ENCODE results near the gene LAG3. TPM values are rescaled to one million over a fixed set of nuclear protein-coding genes. Genes with fewer than 3 reads are reported as not detected.
A peak's percentile ranks its signal among the peaks of the same experiment; 100 is the strongest.

LAG3 gene
- total RNA-seq, 1 experiment from 2014 or later: 3.3 TPM

- TF ChIP-seq, protein P1, sequence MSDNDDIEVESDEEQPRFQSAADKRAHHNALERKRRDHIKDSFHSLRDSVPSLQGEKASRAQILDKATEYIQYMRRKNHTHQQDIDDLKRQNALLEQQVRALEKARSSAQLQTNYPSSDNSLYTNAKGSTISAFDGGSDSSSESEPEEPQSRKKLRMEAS (IDR thresholded peaks at IDR 0.05): no peak
Observed at GRCh38 chr12:6765048-6765633, 7.2 kb upstream of the LAG3 start (continued).

DNA sequence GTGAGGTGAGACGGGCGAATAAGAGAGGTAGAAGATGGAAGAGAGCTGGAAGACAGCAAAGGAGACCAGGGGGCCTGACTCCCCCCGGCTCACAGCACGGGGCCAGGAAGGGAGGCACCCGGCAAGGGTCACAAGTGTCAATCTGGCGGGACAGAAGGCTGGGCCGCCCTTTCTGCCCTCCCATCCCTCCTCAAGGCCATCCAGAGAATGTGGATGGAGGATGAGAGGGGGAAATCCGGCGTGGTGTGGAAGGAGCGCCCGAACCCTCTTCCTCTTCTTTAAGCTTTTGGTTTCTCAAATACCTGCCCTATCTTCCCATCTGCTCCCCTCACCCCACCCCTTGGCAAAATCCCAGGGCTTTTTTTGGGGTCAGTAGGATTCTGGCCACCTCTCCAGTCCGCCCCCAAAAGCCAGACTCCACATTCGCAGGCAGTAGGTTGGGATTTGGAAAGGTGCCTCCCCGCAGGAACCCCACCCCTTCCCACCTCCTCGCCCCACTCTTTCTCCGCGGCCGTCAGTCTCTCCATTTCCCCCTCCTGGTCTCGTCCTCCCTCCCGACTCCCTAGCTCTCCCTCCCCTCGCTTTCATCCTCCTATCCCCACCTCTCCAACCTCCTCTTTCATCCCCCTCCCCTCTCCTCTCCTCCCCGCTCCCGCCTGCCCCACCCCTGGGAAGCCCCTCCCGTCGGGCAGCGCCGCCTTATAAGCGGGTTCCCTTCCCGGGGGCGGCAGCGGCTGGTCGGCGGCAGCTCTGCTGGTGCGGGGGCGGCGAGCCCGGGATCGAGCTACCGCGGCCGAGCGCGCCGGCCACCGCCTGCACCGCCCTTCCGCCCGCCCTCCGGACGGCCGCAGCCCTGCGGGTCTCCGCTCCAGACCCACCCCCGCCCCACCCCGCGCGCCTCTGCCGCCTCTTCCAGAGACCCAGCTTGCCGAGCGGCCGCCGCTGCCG, 6.4 kb upstream of the LAG3 start, which contains the start of gene PTMS:
Gene PTMS, plus strand, starts transcription at position 730 of the 948 bp plus-strand sequence. CDS start 343 bp downstream, outside the sequence.
- RAD21 ChIA-PET (ENCODE audit: low non-redundant PET in 1 of 2, low total read pairs in 2 of 2, uncharacterized antibody in 2 of 2, unreplicated experiment in 2 of 2): interaction anchor here (0.7 to 2.3 kb wide), 3 partner anchors 13 to 160 kb away, joined by 3 to 15 read pairs (median 3); partner anchors contain the start of gene MLF2 (in 2 of the 2)
- Histone ChIP-seq H3K4me2 (ENCODE audit: low read length) (peak within 1 kb of the TSS; percentile 95), H3K36me3 (ENCODE audit: control insufficient read depth in 1 of 2, insufficient read depth in 2 of 2, low read length in 2 of 2) (peaks cover 5 to 10% of the 10 kb centered on the region in 2 experiments; a peak in 3 of 4 replicates), H3K9ac (ENCODE audit: low read length) (peak within 1 kb of the TSS; percentile 84), H3K4me1 (ENCODE audit: control insufficient read depth in 1 of 2, insufficient read depth in 2 of 2, low read length in 2 of 2) (peaks cover 56 to 78% of the 10 kb centered on the region in 2 experiments), H3K79me2 (ENCODE audit: insufficient read depth, low read length) (peaks cover 29% of the 10 kb centered on the region), H3K4me3 (replicated peaks in 1 of 2; ENCODE audit: low read depth in 1 of 2, low read length in 2 of 2) (peak within 1 kb of the TSS; percentile 85 to 90), H3K9me3 (ENCODE audit: control insufficient read depth in 1 of 2, insufficient read depth in 1 of 2, low read depth in 1 of 2, low read length in 2 of 2) (no peaks in the 10 kb centered on the region), H3K27ac (ENCODE audit: low read depth, low read length) (peak within 1 kb of the TSS; percentile 72), H3K9me2 (ENCODE audit: insufficient read depth) (no peaks in the 10 kb centered on the region), H2AFZ (ENCODE audit: low read depth, low read length, poor library complexity, severe bottlenecking) (no peak within 1 kb of the TSS), H4K20me1 (ENCODE audit: insufficient read depth) (no peaks in the 10 kb centered on the region), H3K27me3 (ENCODE audit: insufficient read depth, low read length) (no peaks in the 10 kb centered on the region)
- CTCF ChIA-PET: interaction anchor here (0.6 to 3.0 kb wide), 15 partner anchors 8 to 159 kb away, joined by 3 to 53 read pairs (median 3); partner anchors contain the start of genes COPS7A, MLF2, P3H3 and USP5
- POLR2A ChIA-PET: interaction anchor here (0.5 to 3.0 kb wide), 18 partner anchors 8 to 368 kb away, joined by 3 to 41 read pairs (median 5); partner anchors contain the start of genes C12orf57, CDCA3, COPS7A and GPR162
- intact Hi-C loops (cut with micrococcal nuclease): loop anchor here (2.0 kb wide), 1 partner anchor 13 kb away; the partner anchor contains the start of gene MLF2
- TF ChIP-seq SRF (IDR thresholded peaks at IDR 0.05; ENCODE audit: low read depth) (no peak), CTCF (IDR thresholded peaks at IDR 0.05 in 2 of 3, conservative IDR thresholded peaks at IDR 0.05 in 1 of 3; ENCODE audit: borderline replicate concordance in 1 of 3, insufficient read depth in 1 of 3, low read depth in 2 of 3, low read length in 2 of 3) (no peak), POLR2A (IDR thresholded peaks at IDR 0.05; ENCODE audit: borderline replicate concordance, extremely low read depth, insufficient read depth, insufficient read length) (peak; percentile 98), RAD21 (IDR thresholded peaks at IDR 0.05; ENCODE audit: low read depth) (no peak), YY1 (IDR thresholded peaks at IDR 0.05; ENCODE audit: extremely low read depth, insufficient replicate concordance, low read depth, low read length) (peak; percentile 55), SIN3A (IDR thresholded peaks at IDR 0.05; ENCODE audit: low read depth) (no peak), EZH2phosphoT487 (IDR thresholded peaks at IDR 0.05; ENCODE audit: borderline replicate concordance) (no peak), TCF7L2 (IDR thresholded peaks at IDR 0.05; ENCODE audit: borderline replicate concordance, extremely low read depth, insufficient read depth, insufficient read length) (peak; percentile 81), POLR2AphosphoS5 (IDR thresholded peaks at IDR 0.05; ENCODE audit: low read depth, low read length) (peak; percentile 91), JUND (IDR thresholded peaks at IDR 0.05) (no peak)
- TF ChIP-seq, protein P2, sequence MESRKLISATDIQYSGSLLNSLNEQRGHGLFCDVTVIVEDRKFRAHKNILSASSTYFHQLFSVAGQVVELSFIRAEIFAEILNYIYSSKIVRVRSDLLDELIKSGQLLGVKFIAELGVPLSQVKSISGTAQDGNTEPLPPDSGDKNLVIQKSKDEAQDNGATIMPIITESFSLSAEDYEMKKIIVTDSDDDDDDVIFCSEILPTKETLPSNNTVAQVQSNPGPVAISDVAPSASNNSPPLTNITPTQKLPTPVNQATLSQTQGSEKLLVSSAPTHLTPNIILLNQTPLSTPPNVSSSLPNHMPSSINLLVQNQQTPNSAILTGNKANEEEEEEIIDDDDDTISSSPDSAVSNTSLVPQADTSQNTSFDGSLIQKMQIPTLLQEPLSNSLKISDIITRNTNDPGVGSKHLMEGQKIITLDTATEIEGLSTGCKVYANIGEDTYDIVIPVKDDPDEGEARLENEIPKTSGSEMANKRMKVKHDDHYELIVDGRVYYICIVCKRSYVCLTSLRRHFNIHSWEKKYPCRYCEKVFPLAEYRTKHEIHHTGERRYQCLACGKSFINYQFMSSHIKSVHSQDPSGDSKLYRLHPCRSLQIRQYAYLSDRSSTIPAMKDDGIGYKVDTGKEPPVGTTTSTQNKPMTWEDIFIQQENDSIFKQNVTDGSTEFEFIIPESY (IDR thresholded peaks at IDR 0.05; ENCODE audit: extremely low read depth, insufficient replicate concordance, low read length): no peak
- ATAC-seq (peak; percentile 56), DNase-seq (ENCODE audit: low read depth, low spot score) (peak; percentile 83)
- BruUV-seq (replicated peaks): TSS peak; percentile 65

Data from HCT116 (cell line).